Calu3 (cell line): ENCODE measurements around the gene MED23. TPM values are rescaled to one million over a fixed set of nuclear protein-coding genes. Genes with fewer than 3 reads are reported as not detected.

ENCODE experiments used
- BruUV-seq: library from RNA; stranded (reverse); fragments of 400-500 nt; replicated peaks from 2 replicates; lab custom pipeline; 2021; lab: Mats Ljungman, UMichigan
- CTCF ChIA-PET: fragments of 300-600 bp; sonication (Branson Sonifier 250); formaldehyde crosslinking; loops from one replicate; lab custom pipeline; 2022; ENCODE audit warnings: antibody characterized with exemption; lab: Charles Lee
- DNase-seq: peaks from one replicate; pipeline ENCODE4 v3.0.0; 2022
- H3K27ac Mint-ChIP-seq: one replicate; pipeline ENCODE4 v1.8.0; 2022; ENCODE audit warnings: mixed read lengths; ENCODE audit not compliant: unreplicated experiment
- H3K27me3 Mint-ChIP-seq: one replicate; pipeline ENCODE4 v1.8.0; 2022; ENCODE audit warnings: mixed read lengths; ENCODE audit not compliant: unreplicated experiment
- H3K36me3 Mint-ChIP-seq: one replicate; pipeline ENCODE4 v1.8.0; 2022; ENCODE audit warnings: mild to moderate bottlenecking, moderate library complexity, mixed read lengths; ENCODE audit not compliant: insufficient read depth, unreplicated experiment
- H3K4me1 Mint-ChIP-seq: one replicate; pipeline ENCODE4 v1.8.0; 2022; ENCODE audit warnings: mild to moderate bottlenecking, low read depth, mixed read lengths; ENCODE audit not compliant: unreplicated experiment
- H3K4me3 Mint-ChIP-seq: one replicate; pipeline ENCODE4 v1.8.0; 2022; ENCODE audit warnings: mild to moderate bottlenecking, low read depth, moderate library complexity, mixed read lengths; ENCODE audit not compliant: unreplicated experiment
- H3K9me3 Mint-ChIP-seq: one replicate; pipeline ENCODE4 v1.8.0; 2022; ENCODE audit warnings: low read depth, mixed read lengths; ENCODE audit not compliant: unreplicated experiment
- CTCF ChIP-seq: fragments of 200-600 bp; IDR thresholded peaks from one replicate; pipeline ENCODE4 v1.8.0; 2022; ENCODE audit warnings: antibody characterized with exemption; ENCODE audit not compliant: unreplicated experiment
- intact Hi-C: fragments of 100-400 bp; cut with micrococcal nuclease; formaldehyde crosslinking; loops from one replicate; pipeline ENCODE4 v1.10.0; 2022; ENCODE audit not compliant: unreplicated experiment
- total RNA-seq: library from RNA; stranded (reverse); gene quantifications from 2 replicates; pipeline ENCODE4 v1.2.3, GENCODE V29; 2022

The MED23 gene
- total RNA-seq, 1 experiment from 2014 or later = 31.0 TPM

GRCh38 chr6:131663578-131664165, 35.6 kb upstream of the MED23 start:
- no peaks in the 10 kb centered on the region for H3K27me3 Mint-ChIP-seq
- no peak for TF ChIP-seq CTCF
- CTCF ChIA-PET = interaction anchor here (0.6 to 0.7 kb wide), 2 partner anchors 429 to 1317 kb away, joined by 3 to 4 read pairs; no protein-coding TSS in a partner anchor
- intact Hi-C loops = no loop called here
- H3K36me3 Mint-ChIP-seq = no peaks in the 10 kb centered on the region
- H3K27ac Mint-ChIP-seq = no peak overlapping the region
- H3K9me3 Mint-ChIP-seq = no peaks in the 10 kb centered on the region
- peaks cover 13% of the 10 kb centered on the region for H3K4me1 Mint-ChIP-seq
- no peak for DNase-seq
- H3K4me3 Mint-ChIP-seq = no peak overlapping the region
- BruUV-seq = no TSS peak

- CTCF ChIA-PET = no interaction called here
- TF ChIP-seq CTCF = no peak
- intact Hi-C loops = no loop called here
- DNase-seq = peak; percentile 17
- no peak overlapping the region for H3K4me3 Mint-ChIP-seq
- H3K4me1 Mint-ChIP-seq = peaks cover 13% of the 10 kb centered on the region
- no TSS peak for BruUV-seq
- H3K36me3 Mint-ChIP-seq = no peaks in the 10 kb centered on the region
- no peaks in the 10 kb centered on the region for H3K9me3 Mint-ChIP-seq
- peak overlapping the region; percentile 42 for H3K27ac Mint-ChIP-seq
- no peaks in the 10 kb centered on the region for H3K27me3 Mint-ChIP-seq
Measured at GRCh38 chr6:131660195-131660594, 32.2 kb upstream of the MED23 start.

- DNase-seq = no peak
- no TSS peak for BruUV-seq
- Mint-ChIP-seq H3K9me3 (no peaks in the 10 kb centered on the region), H3K4me3 (no peak overlapping the region), H3K4me1 (peaks cover 13% of the 10 kb centered on the region), H3K27me3 (no peaks in the 10 kb centered on the region), H3K27ac (no peak overlapping the region), H3K36me3 (no peaks in the 10 kb centered on the region)
- intact Hi-C loops = no loop called here
- no peak for TF ChIP-seq CTCF
- CTCF ChIA-PET = interaction anchor here (0.7 kb wide), 1 partner anchor 13 kb away, joined by 3 read pairs; no protein-coding TSS in a partner anchor
Measured at GRCh38 chr6:131658287-131658686, 30.2 kb upstream of the MED23 start.

- Mint-ChIP-seq H3K27me3 (no peaks in the 10 kb centered on the region), H3K4me1 (peaks cover 17% of the 10 kb centered on the region), H3K4me3 (no peak overlapping the region), H3K27ac (no peak overlapping the region), H3K36me3 (no peaks in the 10 kb centered on the region), H3K9me3 (no peaks in the 10 kb centered on the region)
- intact Hi-C loops = no loop called here
- no peak for DNase-seq
- TF ChIP-seq CTCF = no peak
- CTCF ChIA-PET = interaction anchor here (0.6 to 0.8 kb wide), 3 partner anchors 13 to 158 kb away, joined by 3 read pairs; no protein-coding TSS in a partner anchor
- no TSS peak for BruUV-seq
Measured at GRCh38 chr6:131657630-131658111, 29.6 kb upstream of the MED23 start.
